Cardiac muscle cell (in vitro differentiated cells and primary cell): ENCODE results near the gene SLFN13. TPM values are rescaled to one million over a fixed set of nuclear protein-coding genes. Genes with fewer than 3 reads are reported as not detected.

Experiments
- DNase-seq, 2 donors: peaks; one replicate each; pipeline versions ENCODE4 v3.0.0 to v3.0.0-alpha.2; 2010 to 2017; ENCODE audit warnings: low read depth in 1 of 2, low spot score in 1 of 2
- H3K27ac ChIP-seq: fragments of 200-600 bp; sonication (generic); 2 replicates; pipeline ENCODE4 v1.5.1; 2016
- H3K27me3 ChIP-seq: fragments of 200-600 bp; sonication (generic); 2 replicates; pipeline ENCODE4 v1.6.0; 2016; ENCODE audit warnings: control low read depth
- H3K36me3 ChIP-seq: fragments of 200-600 bp; sonication (generic); 2 replicates; pipeline ENCODE4 v1.5.1; 2016; ENCODE audit warnings: control low read depth
- H3K4me1 ChIP-seq: fragments of 200-600 bp; sonication (generic); 2 replicates; pipeline ENCODE4 v1.8.1; 2017; ENCODE audit warnings: low read depth, mild to moderate bottlenecking, mixed run types
- H3K4me3 ChIP-seq: fragments of 200-600 bp; sonication (generic); 2 replicates; pipeline ENCODE4 v1.5.1; 2016; ENCODE audit warnings: mild to moderate bottlenecking
- H3K9me3 ChIP-seq: fragments of 200-600 bp; sonication (generic); 2 replicates; pipeline ENCODE4 v1.5.1; 2017; ENCODE audit warnings: low read depth, mild to moderate bottlenecking, control low read depth
- polyA plus RNA-seq: library from polyadenylated mRNA; unstranded; fragments of >200 nt; fragmentation: Nextera tagmentation; extraction: Ambion mirVana; gene quantifications from 2 replicates; pipeline ENCODE4 v1.2.1, GENCODE V29; 2016
- total RNA-seq: library from RNA; depleted of rRNA; stranded (reverse); fragments of >200 nt; gene quantifications from 2 replicates; pipeline ENCODE4 v1.2.3, GENCODE V29; 2016
- TF ChIP-seq, protein P1 (sequence below): IDR thresholded peaks from 2 replicates; pipeline ENCODE4 v1.5.1; 2012; ENCODE audit warnings: low read depth, mild to moderate bottlenecking, low read length

SLFN13 gene
- total and polyA plus RNA-seq, 2 experiments from 2014 or later = 4.2 to 7.9 TPM

DNA sequence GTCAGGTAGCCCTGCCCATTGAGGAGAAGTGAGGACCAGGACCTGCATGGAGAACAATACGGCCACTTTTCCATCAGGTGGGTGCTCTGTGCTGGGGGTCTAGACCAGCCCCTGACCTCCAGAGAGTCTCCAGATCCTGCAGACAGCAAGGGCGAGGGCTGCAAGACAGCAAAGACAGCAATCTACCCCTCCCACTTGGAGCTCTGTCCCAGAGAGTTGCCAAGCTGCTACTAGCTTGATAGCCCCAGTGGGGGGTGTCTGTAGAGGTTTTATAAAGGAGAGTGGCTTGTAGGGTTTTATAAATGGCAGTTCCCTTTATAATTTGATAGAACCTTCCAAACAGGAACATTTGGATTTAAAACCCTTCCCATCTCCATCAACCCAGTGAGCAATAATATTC lies 58.4 kb downstream of the SLFN13 start:
- H3K27ac ChIP-seq = no peak overlapping the region
- no peaks in the 10 kb centered on the region for H3K9me3 ChIP-seq
- H3K27me3 ChIP-seq = peaks cover 3% of the 10 kb centered on the region
- DNase-seq = no peak
- H3K4me1 ChIP-seq = no peaks in the 10 kb centered on the region
- H3K36me3 ChIP-seq = no peaks in the 10 kb centered on the region
- H3K4me3 ChIP-seq = no peak overlapping the region
- TF ChIP-seq, protein P1, sequence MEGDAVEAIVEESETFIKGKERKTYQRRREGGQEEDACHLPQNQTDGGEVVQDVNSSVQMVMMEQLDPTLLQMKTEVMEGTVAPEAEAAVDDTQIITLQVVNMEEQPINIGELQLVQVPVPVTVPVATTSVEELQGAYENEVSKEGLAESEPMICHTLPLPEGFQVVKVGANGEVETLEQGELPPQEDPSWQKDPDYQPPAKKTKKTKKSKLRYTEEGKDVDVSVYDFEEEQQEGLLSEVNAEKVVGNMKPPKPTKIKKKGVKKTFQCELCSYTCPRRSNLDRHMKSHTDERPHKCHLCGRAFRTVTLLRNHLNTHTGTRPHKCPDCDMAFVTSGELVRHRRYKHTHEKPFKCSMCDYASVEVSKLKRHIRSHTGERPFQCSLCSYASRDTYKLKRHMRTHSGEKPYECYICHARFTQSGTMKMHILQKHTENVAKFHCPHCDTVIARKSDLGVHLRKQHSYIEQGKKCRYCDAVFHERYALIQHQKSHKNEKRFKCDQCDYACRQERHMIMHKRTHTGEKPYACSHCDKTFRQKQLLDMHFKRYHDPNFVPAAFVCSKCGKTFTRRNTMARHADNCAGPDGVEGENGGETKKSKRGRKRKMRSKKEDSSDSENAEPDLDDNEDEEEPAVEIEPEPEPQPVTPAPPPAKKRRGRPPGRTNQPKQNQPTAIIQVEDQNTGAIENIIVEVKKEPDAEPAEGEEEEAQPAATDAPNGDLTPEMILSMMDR = no peak

DNA sequence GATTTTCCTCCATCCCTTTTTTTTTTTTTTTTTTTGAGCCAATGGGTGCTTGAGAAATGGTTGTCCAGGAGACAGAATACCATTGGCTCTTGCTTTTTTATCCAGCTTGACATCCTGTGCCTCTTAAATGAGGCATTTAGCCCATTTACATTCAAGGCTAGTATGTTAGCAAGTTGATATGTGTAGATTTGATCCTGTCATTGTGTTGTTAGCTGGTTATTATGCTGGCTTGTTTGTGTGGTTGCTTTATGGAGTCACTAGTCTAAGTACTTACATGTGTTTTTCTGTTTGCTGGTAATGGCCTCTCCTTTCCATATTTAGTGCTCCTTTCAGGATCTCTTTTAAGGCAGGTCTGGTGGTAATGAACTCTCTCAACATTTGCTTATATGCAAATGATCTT lies 61.1 kb downstream of the SLFN13 start:
- no peak for DNase-seq
- TF ChIP-seq, protein P1 = no peak
- no peak overlapping the region for H3K27ac ChIP-seq
- H3K36me3 ChIP-seq = no peaks in the 10 kb centered on the region
- H3K4me1 ChIP-seq = no peaks in the 10 kb centered on the region
- no peaks in the 10 kb centered on the region for H3K9me3 ChIP-seq
- H3K27me3 ChIP-seq = peaks cover 3% of the 10 kb centered on the region
- no peak overlapping the region for H3K4me3 ChIP-seq

Other genes with a start within 250 kb of the SLFN13 start
- 6.2 and 8.3 TPM in 2 replicates for gene SLFN5, start 205.7 kb downstream of the SLFN13 start, total RNA-seq
- gene SLFN5, start 205.7 kb downstream of the SLFN13 start, polyA plus RNA-seq = 2.7 and 8.9 TPM in 2 replicates
- not detected in 2 replicates for gene SLFN11, start 75.1 kb downstream of the SLFN13 start, total RNA-seq
- gene SLFN11, start 75.1 kb downstream of the SLFN13 start, polyA plus RNA-seq = not detected in 2 replicates
- gene SLFN12, start 16.3 kb downstream of the SLFN13 start, total RNA-seq = 0.81 and 1.0 TPM in 2 replicates
- gene SLFN12, start 16.3 kb downstream of the SLFN13 start, polyA plus RNA-seq = 0.18 and 0.46 TPM in 2 replicates
- gene SLFN12L, start 88.9 kb upstream of the SLFN13 start, total RNA-seq = not detected in 2 replicates
- gene SLFN12L, start 88.9 kb upstream of the SLFN13 start, polyA plus RNA-seq = not detected in 2 replicates
- gene SLFN14, start 112.1 kb upstream of the SLFN13 start, total RNA-seq = 0.07 and 0.21 TPM in 2 replicates
- gene SLFN14, start 112.1 kb upstream of the SLFN13 start, polyA plus RNA-seq = 0.12 and 0.89 TPM in 2 replicates
- gene PEX12, start 129.8 kb upstream of the SLFN13 start, total RNA-seq = 8.3 and 8.6 TPM in 2 replicates
- 6.1 and 9.7 TPM in 2 replicates for gene PEX12, start 129.8 kb upstream of the SLFN13 start, polyA plus RNA-seq
- 83.5 and 90.9 TPM in 2 replicates for gene AP2B1, start 138.6 kb upstream of the SLFN13 start, total RNA-seq
- 54.7 and 89.2 TPM in 2 replicates for gene AP2B1, start 138.6 kb upstream of the SLFN13 start, polyA plus RNA-seq